Thyroid gland (tissue), 4 donors: Measurements from ENCODE around the gene ATG5. TPM values are rescaled to one million over a fixed set of nuclear protein-coding genes. Genes with fewer than 3 reads are reported as not detected.

Experiments
- DNase-seq, 2 donors: peaks; one replicate each; pipeline ENCODE4 v3.0.0-alpha.2; 2019
- H3K27ac ChIP-seq, 3 donors: fragments of 200-600 bp; sonication (generic); 1 replicate in 2 of 3; 2 replicates in 1 of 3; pipeline ENCODE4 v1.5.1; 2016 to 2019; ENCODE audit warnings: mild to moderate bottlenecking in 1 of 3, moderate library complexity in 1 of 3
- H3K27me3 ChIP-seq: fragments of 200-600 bp; sonication (generic); one replicate; pipeline ENCODE4 v1.5.1; 2019
- H3K36me3 ChIP-seq, 2 donors: fragments of 200-600 bp; sonication (generic); one replicate each; pipeline ENCODE4 v1.5.1; 2016 to 2019
- H3K4me1 ChIP-seq, 2 donors: fragments of 200-600 bp; sonication (generic); one replicate each; pipeline ENCODE4 v1.5.1; 2017 to 2019
- H3K4me3 ChIP-seq, 3 donors: fragments of 200-600 bp; sonication (generic); replicated peaks in 1 of 3; 1 replicate in 2 of 3; 2 replicates in 1 of 3; pipeline ENCODE4 v1.5.1; 2016; ENCODE audit warnings: mild to moderate bottlenecking in 1 of 3
- H3K9me3 ChIP-seq: fragments of 200-600 bp; sonication (generic); one replicate; pipeline ENCODE4 v1.5.1; 2017
- CTCF ChIP-seq, 6 experiments: fragments of 200-600 bp in 3 of 6; fragments of 450-650 bp in 3 of 6; sonication (generic) in 3 of 6; IDR thresholded peaks; one replicate each; pipeline ENCODE4 v1.5.1; 2016 to 2019; ENCODE audit warnings: antibody characterized with exemption in 6 of 6, mild to moderate bottlenecking in 2 of 6, inconsistent platforms in 1 of 6, moderate library complexity in 1 of 6
- POLR2A ChIP-seq, 2 donors: fragments of 450-650 bp; IDR thresholded peaks; one replicate each; pipeline ENCODE4 v1.6.1; 2017; ENCODE audit warnings: antibody characterized with exemption in 2 of 2, mild to moderate bottlenecking in 2 of 2, moderate library complexity in 1 of 2
- WGBS, 2 donors: methylation state at CpG; one replicate each; pipeline ENCODE4 v1.1.5; 2017; 5-methylcytosine and 5-hydroxymethylcytosine counted together
- intact Hi-C: fragments of 100-400 bp; cut with DNase I; formaldehyde crosslinking; loops from one replicate; pipeline ENCODE4 v1.15.1; 2023
- total RNA-seq, 4 donors: library from RNA; depleted of rRNA; stranded (reverse); fragments of >200 nt; gene quantifications; one replicate each; pipeline ENCODE4 v1.2.3, GENCODE V29; 2016

Gene ATG5
- total RNA-seq, 4 donors from 2014 or later: 44.4 to 58.7 (median 48.7) TPM

- H3K27ac ChIP-seq: no peak overlapping the region
- no peaks in the 10 kb centered on the region for H3K36me3 ChIP-seq
- intact Hi-C loops: no loop called here
- H3K9me3 ChIP-seq: no peaks in the 10 kb centered on the region
- no peak for TF ChIP-seq CTCF (IDR thresholded peaks at IDR 0.05)
- TF ChIP-seq POLR2A (IDR thresholded peaks at IDR 0.05): no peak
- H3K27me3 ChIP-seq: no peaks in the 10 kb centered on the region
- H3K4me3 ChIP-seq: no peak overlapping the region
- no peak for DNase-seq
- peaks cover 0 to 7% of the 10 kb centered on the region in 2 donors for H3K4me1 ChIP-seq
These were observed 66.8 kb downstream of the ATG5 start for GRCh38 chr6:106258726-106259125.

GRCh38 chr6:106257195-106257594, 68.4 kb downstream of the ATG5 start:
- DNase-seq: no peak
- H3K27ac ChIP-seq: no peak overlapping the region
- 89 to 91% methylated on average over 2 of the region's 2 CpGs for WGBS, 2 donors
- intact Hi-C loops: no loop called here
- no peak overlapping the region for H3K4me3 ChIP-seq
- no peaks in the 10 kb centered on the region for H3K36me3 ChIP-seq
- H3K9me3 ChIP-seq: no peaks in the 10 kb centered on the region
- peaks cover 0 to 7% of the 10 kb centered on the region in 2 donors for H3K4me1 ChIP-seq
- H3K27me3 ChIP-seq: no peaks in the 10 kb centered on the region
- TF ChIP-seq POLR2A (IDR thresholded peaks at IDR 0.05) (no peak), CTCF (IDR thresholded peaks at IDR 0.05) (no peak)

GRCh38 chr6:106256201-106256968, 69.2 kb downstream of the ATG5 start:
- no peaks in the 10 kb centered on the region for H3K9me3 ChIP-seq
- no peak for DNase-seq
- WGBS, 2 donors: 83 to 84% methylated on average over 4 of the region's 4 CpGs

GRCh38 chr6:106255306-106255705, 70.3 kb downstream of the ATG5 start:
- Histone ChIP-seq H3K27me3 (no peaks in the 10 kb centered on the region), H3K27ac (no peak overlapping the region), H3K36me3 (no peaks in the 10 kb centered on the region), H3K4me1 (peaks cover 0 to 5% of the 10 kb centered on the region in 2 donors), H3K4me3 (no peak overlapping the region), H3K9me3 (no peaks in the 10 kb centered on the region)
- TF ChIP-seq CTCF (IDR thresholded peaks at IDR 0.05) (no peak), POLR2A (IDR thresholded peaks at IDR 0.05) (no peak)
- intact Hi-C loops: no loop called here
- WGBS, 2 donors: 94 to 95% methylated on average over 3 of the region's 3 CpGs
- no peak for DNase-seq

More at GRCh38 chr6:106256201-106256968, 69.2 kb downstream of the ATG5 start:
- H3K4me3 ChIP-seq: no peak overlapping the region
- H3K27me3 ChIP-seq: no peaks in the 10 kb centered on the region
- H3K27ac ChIP-seq: no peak overlapping the region
- peaks cover 0 to 6% of the 10 kb centered on the region in 2 donors for H3K4me1 ChIP-seq
- TF ChIP-seq POLR2A (IDR thresholded peaks at IDR 0.05) (no peak), CTCF (IDR thresholded peaks at IDR 0.05) (no peak)
- intact Hi-C loops: no loop called here
- H3K36me3 ChIP-seq: no peaks in the 10 kb centered on the region

- Histone ChIP-seq H3K36me3 (no peaks in the 10 kb centered on the region), H3K27ac (no peak overlapping the region), H3K27me3 (no peaks in the 10 kb centered on the region), H3K4me1 (peaks cover 0 to 5% of the 10 kb centered on the region in 2 donors), H3K4me3 (no peak overlapping the region), H3K9me3 (no peaks in the 10 kb centered on the region)
- peak; percentile 28 to 35 for DNase-seq
- TF ChIP-seq POLR2A (IDR thresholded peaks at IDR 0.05) (no peak), CTCF (IDR thresholded peaks at IDR 0.05) (no peak)
- intact Hi-C loops: no loop called here
These were observed 70.9 kb downstream of the ATG5 start for GRCh38 chr6:106254636-106255035.
